HK-2 (cell line): ENCODE data around the gene TGFBR3.

Experiments
- DNase-seq: peaks from one replicate; pipeline ENCODE4 v3.0.0-alpha.2; 2018; ENCODE audit not compliant: unreplicated experiment

Gene TGFBR3

DNA sequence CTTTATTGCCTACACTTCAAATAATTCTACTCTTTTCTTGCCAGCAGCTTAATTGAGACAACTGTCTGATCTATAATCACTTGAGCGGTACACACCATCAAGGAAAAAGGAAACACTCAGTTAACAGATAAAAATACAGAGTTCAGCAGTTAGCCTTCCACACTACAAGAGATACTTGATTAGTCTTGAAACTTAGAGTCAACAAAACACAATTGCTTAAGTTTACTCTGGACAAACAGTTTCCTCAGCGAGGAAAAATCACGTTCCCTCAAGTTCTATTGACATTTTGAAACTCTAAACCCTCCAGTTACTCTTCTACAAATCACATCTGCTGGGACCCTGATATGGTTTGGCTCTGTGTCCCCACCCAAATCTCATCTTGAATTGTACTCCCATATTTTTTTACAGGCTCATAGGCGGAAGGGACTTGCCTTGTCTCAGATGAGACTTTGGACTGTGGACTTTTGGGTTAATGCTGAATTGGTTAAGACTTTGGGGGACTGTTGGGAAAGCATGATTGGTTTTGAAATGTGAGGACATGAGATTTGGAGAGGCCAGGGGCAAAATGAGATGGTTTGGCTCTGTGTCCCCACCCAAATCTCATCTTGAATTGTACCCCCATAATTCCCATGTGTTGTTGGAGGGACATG is 244.9 kb downstream of the TGFBR3 start:
- DNase-seq, result no peak

DNA sequence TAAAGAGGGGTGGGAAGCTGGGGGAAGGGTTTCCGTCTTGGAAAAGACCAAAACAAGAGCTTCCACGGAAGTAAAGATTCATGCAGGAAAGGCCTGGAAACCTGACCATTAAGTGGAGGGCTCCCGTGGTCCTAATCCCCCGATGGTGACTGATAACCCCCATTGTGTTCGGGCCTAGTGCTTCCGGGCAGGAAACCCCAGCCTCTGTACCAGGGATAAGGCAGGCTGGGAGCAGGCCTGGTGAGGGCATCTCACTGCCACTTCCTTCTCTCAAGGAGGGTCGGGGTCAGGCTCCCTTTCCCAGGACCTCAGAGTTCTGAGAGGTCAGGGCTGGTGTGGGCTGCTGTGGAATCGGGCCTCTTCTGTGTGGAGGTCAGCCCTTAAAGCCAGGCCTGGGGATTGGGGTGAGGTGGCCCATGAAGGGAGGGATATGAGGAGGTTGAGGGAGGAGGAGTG is 248.4 kb downstream of the TGFBR3 start:
- DNase-seq, result no peak

DNA sequence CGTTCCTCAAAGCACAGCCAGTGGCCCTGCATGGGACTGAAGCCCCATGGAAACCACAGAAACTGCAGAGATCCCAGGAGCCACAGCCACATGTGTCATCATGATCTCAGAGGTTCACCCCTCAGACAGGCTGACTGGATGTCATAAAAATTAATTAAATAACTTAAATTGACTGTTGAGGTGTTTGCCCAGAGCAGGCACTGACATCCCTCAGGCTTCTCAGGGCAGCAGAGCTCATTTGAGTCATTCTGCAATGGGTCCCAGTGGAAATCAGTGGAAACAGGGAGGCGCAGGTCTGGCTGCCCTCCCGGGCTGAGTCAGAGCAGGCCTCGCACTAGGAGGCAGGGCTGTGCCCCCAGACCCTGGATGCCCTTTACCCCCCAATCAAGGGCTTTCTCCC is 250.2 kb downstream of the TGFBR3 start:
- DNase-seq, result no peak

DNA sequence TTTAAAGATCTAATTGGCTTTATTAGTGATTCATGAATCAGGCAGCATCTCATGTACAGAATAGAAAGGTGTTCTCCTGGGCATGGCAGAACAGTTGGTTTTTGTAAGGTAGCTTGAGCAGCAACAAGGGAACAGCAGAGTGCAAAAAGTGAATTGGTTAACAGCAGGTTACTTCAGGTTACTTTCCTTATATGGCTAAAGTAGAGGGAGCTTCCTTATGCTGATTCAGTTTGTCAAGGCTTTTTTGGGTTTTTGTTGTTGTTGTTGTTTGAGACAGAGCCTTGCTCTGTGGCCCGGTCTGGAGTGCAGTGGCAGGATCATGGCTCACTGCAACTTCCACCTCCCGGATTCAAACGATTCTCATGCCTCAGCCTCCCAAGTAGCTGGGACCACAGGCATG is 252.5 kb downstream of the TGFBR3 start:
- no peak for DNase-seq

DNA sequence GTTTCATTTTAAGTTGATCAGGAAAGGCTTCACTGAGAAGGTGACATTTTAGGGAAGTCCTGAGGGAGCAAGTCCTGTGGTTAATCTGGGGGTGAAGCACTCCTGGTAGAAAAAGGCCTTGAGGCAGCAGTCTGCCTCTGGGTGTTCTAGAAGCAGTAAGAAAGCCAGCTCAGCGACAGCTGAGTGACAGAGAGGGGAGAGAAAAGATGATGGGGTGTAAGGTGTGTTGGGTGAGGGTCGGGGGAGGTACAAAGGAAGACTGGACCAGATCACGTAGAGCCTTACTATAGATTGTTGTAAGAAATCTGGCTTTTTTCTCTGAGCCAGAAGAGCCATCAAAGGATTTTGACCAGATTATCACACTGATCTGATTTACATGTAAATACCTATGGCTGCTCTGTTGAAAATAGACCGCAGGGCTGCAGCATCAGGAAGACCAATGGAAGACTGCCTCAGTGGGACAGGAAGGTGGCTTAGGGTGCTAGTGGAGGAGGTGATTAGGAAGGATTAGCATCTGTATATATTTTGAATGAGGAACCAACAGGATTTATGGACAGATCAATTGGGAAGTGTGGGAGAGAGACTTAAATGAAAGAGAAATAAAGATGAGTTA is 254.1 kb downstream of the TGFBR3 start:
- DNase-seq, result no peak

DNA sequence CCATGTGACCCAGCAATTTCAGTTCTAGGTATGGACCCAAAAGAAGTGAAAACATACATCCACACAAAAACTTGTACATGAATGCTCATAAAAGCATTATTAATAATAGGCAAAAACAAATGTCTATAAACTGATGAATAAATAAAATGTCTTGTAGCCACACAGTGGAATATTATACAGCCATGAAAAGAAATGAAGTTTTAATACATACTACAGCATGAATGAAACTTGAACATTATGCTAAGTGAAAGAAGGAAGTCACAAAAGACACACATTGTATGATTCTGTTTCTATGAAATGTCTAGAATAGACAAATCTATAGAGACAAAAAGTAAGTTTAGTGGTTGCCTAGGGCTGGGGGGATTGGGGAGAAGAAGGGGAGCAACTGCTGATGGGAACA is 255.1 kb downstream of the TGFBR3 start:
- no peak for DNase-seq
